H1 (cell line): Measurements from ENCODE around the gene C2orf76. TPM values are rescaled to one million over a fixed set of nuclear protein-coding genes. Genes with fewer than 3 reads are reported as not detected.

Source experiments
- CTCF ChIA-PET: fragments of 300-600 bp; sonication (Branson Sonifier 250); formaldehyde crosslinking; loops from one replicate; lab custom pipeline; 2021; ENCODE audit not compliant: partially characterized antibody; lab: Charles Lee
- POLR2A ChIA-PET: fragments of 300-600 bp; sonication (Branson Sonifier 250); formaldehyde crosslinking; loops from one replicate; lab custom pipeline; 2021; ENCODE audit warnings: inconsistent platforms; ENCODE audit not compliant: partially characterized antibody; lab: Charles Lee
- DNase-seq, 2 experiments: peaks; one replicate each; pipeline versions ENCODE4 v3.0.0 to v3.0.0-alpha.2; 2010 to 2022; ENCODE audit warnings: low spot score in 2 of 2, low read depth in 1 of 2, mixed read lengths in 1 of 2
- FAIRE-seq: peaks from 2 replicates; lab custom pipeline; 2011; peaks lifted over from hg19 to GRCh38; lab: Jason Lieb, UNC
- H2AFZ ChIP-seq: 2 replicates; pipeline ENCODE4 v1.8.1; 2012; ENCODE audit warnings: low read length, inconsistent platforms
- H2AK5ac ChIP-seq: 2 replicates; pipeline ENCODE4 v1.6.1; 2013; ENCODE audit warnings: low read depth, low read length
- H2BK120ac ChIP-seq: replicated peaks from 2 replicates; pipeline ENCODE3; 2013; ENCODE audit warnings: low read depth, low read length, inconsistent platforms
- H2BK12ac ChIP-seq: 2 replicates; pipeline ENCODE4 v1.6.1; 2013; ENCODE audit warnings: low read depth, low read length
- H2BK15ac ChIP-seq: 2 replicates; pipeline ENCODE4 v1.6.1; 2013; ENCODE audit warnings: low read length
- H2BK20ac ChIP-seq: 2 replicates; pipeline ENCODE4 v1.6.1; 2013; ENCODE audit warnings: low read length
- H2BK5ac ChIP-seq: 2 replicates; pipeline ENCODE4 v1.6.1; 2013; ENCODE audit warnings: low read depth, low read length
- H3K14ac ChIP-seq: 2 replicates; pipeline ENCODE4 v1.6.1; 2013; ENCODE audit warnings: inconsistent platforms; ENCODE audit not compliant: insufficient read length
- H3K18ac ChIP-seq: 2 replicates; pipeline ENCODE4 v1.6.1; 2013; ENCODE audit warnings: low read length; ENCODE audit errors: extremely low read depth
- H3K23ac ChIP-seq: 2 replicates; pipeline ENCODE4 v1.6.1; 2013; ENCODE audit warnings: inconsistent platforms; ENCODE audit not compliant: insufficient read length
- H3K23me2 ChIP-seq: 2 replicates; pipeline ENCODE4 v1.6.1; 2013; ENCODE audit warnings: low read depth, low read length
- H3K27ac ChIP-seq: 2 replicates; pipeline ENCODE4 v1.6.1; 2011; ENCODE audit warnings: low read depth, low read length, inconsistent platforms
- H3K27me3 ChIP-seq, 4 experiments: replicated peaks in 1 of 4; 1 replicate in 1 of 4; 2 replicates in 3 of 4; pipeline versions ENCODE4 v1.6.1 to v1.8.1; 2011 to 2013; ENCODE audit warnings: low read length in 3 of 4, mild to moderate bottlenecking in 3 of 4, inconsistent platforms in 2 of 4, mixed read lengths in 2 of 4, moderate library complexity in 1 of 4; ENCODE audit not compliant: control insufficient read depth in 3 of 4, insufficient read depth in 3 of 4; ENCODE audit errors: extremely low read depth in 1 of 4
- H3K36me3 ChIP-seq, 4 experiments: 2 replicates each; pipeline versions ENCODE4 v1.6.1 to v1.8.1; 2011 to 2013; ENCODE audit warnings: mild to moderate bottlenecking in 4 of 4, low read length in 3 of 4, moderate library complexity in 2 of 4, control low read depth in 1 of 4, inconsistent platforms in 1 of 4; ENCODE audit not compliant: insufficient read depth in 4 of 4, control insufficient read depth in 2 of 4
- H3K4ac ChIP-seq: replicated peaks from 2 replicates; pipeline ENCODE3; 2013; ENCODE audit warnings: low read length, low read depth, mixed read lengths, inconsistent platforms; ENCODE audit not compliant: insufficient read length
- H3K4me1 ChIP-seq, 4 experiments: replicated peaks in 1 of 4; 1 replicate in 1 of 4; 2 replicates in 3 of 4; pipeline versions ENCODE4 v1.6.1 to v1.8.1; 2011 to 2013; ENCODE audit warnings: low read length in 3 of 4, inconsistent platforms in 2 of 4, mixed read lengths in 1 of 4; ENCODE audit not compliant: insufficient read depth in 4 of 4, control insufficient read depth in 3 of 4
- H3K4me2 ChIP-seq, 2 experiments: 2 replicates each; pipeline versions ENCODE4 v1.6.1 to v1.8.1; 2011 to 2013; ENCODE audit warnings: low read depth in 2 of 2, low read length in 2 of 2, control low read depth in 1 of 2, inconsistent platforms in 1 of 2, mild to moderate bottlenecking in 1 of 2; ENCODE audit not compliant: insufficient read depth in 1 of 2
- H3K4me3 ChIP-seq, 4 experiments: fragments of 200-600, 300-600 bp in 1 of 4; sonication (generic), shearing (Covaris generic), sonication (Bioruptor Twin) in 1 of 4; 2 replicates each; pipeline versions ENCODE4 v1.5.1 to v1.8.1; 2011 to 2016; ENCODE audit warnings: low read length in 4 of 4, low read depth in 3 of 4, control low read depth in 2 of 4, inconsistent platforms in 2 of 4, mild to moderate bottlenecking in 2 of 4, mixed read lengths in 1 of 4, moderate library complexity in 1 of 4; ENCODE audit not compliant: insufficient read depth in 2 of 4; ENCODE audit errors: extremely low read depth in 1 of 4
- H3K56ac ChIP-seq: replicated peaks from 2 replicates; pipeline ENCODE3; 2013; ENCODE audit warnings: low read depth, mild to moderate bottlenecking, mixed read lengths, low read length, inconsistent platforms; ENCODE audit not compliant: insufficient read length
- H3K79me1 ChIP-seq: 2 replicates; pipeline ENCODE4 v1.6.1; 2013; ENCODE audit warnings: low read depth, low read length, control low read depth
- H3K79me2 ChIP-seq, 2 experiments: 2 replicates each; pipeline versions ENCODE4 v1.6.1 to v1.8.1; 2012 to 2013; ENCODE audit warnings: low read length in 2 of 2, mild to moderate bottlenecking in 2 of 2, inconsistent platforms in 1 of 2; ENCODE audit not compliant: insufficient read depth in 2 of 2, control insufficient read depth in 1 of 2
- H3K9ac ChIP-seq, 4 experiments: replicated peaks in 1 of 4; 1 replicate in 1 of 4; 2 replicates in 3 of 4; pipeline versions ENCODE4 v1.6.1 to v1.8.1; 2011 to 2013; ENCODE audit warnings: low read depth in 3 of 4, low read length in 3 of 4, control low read depth in 2 of 4, mild to moderate bottlenecking in 2 of 4, moderate library complexity in 2 of 4, inconsistent platforms in 1 of 4; ENCODE audit errors: extremely low read depth in 1 of 4
- H3K9me3 ChIP-seq, 2 experiments: 2 replicates each; pipeline versions ENCODE4 v1.6.1 to v1.8.1; 2012 to 2013; ENCODE audit warnings: mild to moderate bottlenecking in 2 of 2, moderate library complexity in 2 of 2, control low read depth in 1 of 2, inconsistent platforms in 1 of 2, low read depth in 1 of 2, low read length in 1 of 2, mixed read lengths in 1 of 2; ENCODE audit not compliant: insufficient read depth in 2 of 2
- H4K20me1 ChIP-seq, 2 experiments: replicated peaks in 1 of 2; 2 replicates each; pipeline versions ENCODE3 to v1.8.1; 2011 to 2013; ENCODE audit warnings: inconsistent platforms in 2 of 2, low read length in 2 of 2, mild to moderate bottlenecking in 1 of 2; ENCODE audit not compliant: insufficient read depth in 2 of 2, control insufficient read depth in 1 of 2
- H4K5ac ChIP-seq: 2 replicates; pipeline ENCODE4 v1.6.1; 2013; ENCODE audit warnings: low read length, low read depth, mixed read lengths, inconsistent platforms; ENCODE audit not compliant: insufficient read length
- H4K8ac ChIP-seq: 2 replicates; pipeline ENCODE4 v1.8.0; 2013; ENCODE audit warnings: mild to moderate bottlenecking, moderate library complexity, low read length, inconsistent platforms; ENCODE audit not compliant: insufficient read depth; ENCODE audit errors: extremely low read depth
- H4K91ac ChIP-seq: replicated peaks from 2 replicates; pipeline ENCODE3; 2013; ENCODE audit warnings: low read length, mixed read lengths, inconsistent platforms; ENCODE audit not compliant: insufficient read length
- BCL11A ChIP-seq, 2 experiments: IDR thresholded peaks; one replicate each; pipeline ENCODE4 v1.6.1; 2011; ENCODE audit warnings: low read depth in 2 of 2, low read length in 2 of 2, mild to moderate bottlenecking in 2 of 2
- CBX5 ChIP-seq: fragments of 300-800, 300-1000 bp; sonication (generic); IDR thresholded peaks from 2 replicates; pipeline ENCODE4 v1.7.1; 2016; ENCODE audit warnings: antibody characterized with exemption, low read length, low read depth
- CEBPB ChIP-seq: IDR thresholded peaks from 2 replicates; pipeline ENCODE4 v1.6.1; 2012; ENCODE audit warnings: low read depth, low read length
- E2F6 ChIP-seq: IDR thresholded peaks from 2 replicates; pipeline ENCODE4 v1.6.1; 2012; ENCODE audit warnings: inconsistent platforms
- EZH2 ChIP-seq: fragments of 200-600 bp; sonication (generic); IDR thresholded peaks from 2 replicates; pipeline ENCODE4 v1.7.1; 2012; ENCODE audit warnings: low read depth, mild to moderate bottlenecking, moderate library complexity, low read length, inconsistent platforms; ENCODE audit not compliant: severe bottlenecking
- PHF8 ChIP-seq: fragments of 200-600 bp; sonication (generic); conservative IDR thresholded peaks from 2 replicates; pipeline ENCODE4 v1.7.1; 2012; ENCODE audit warnings: low read depth, mild to moderate bottlenecking, inconsistent platforms, low read length, moderate library complexity
- POLR2A ChIP-seq, 2 experiments: IDR thresholded peaks; 1 replicate in 1 of 2; 2 replicates in 1 of 2; pipeline ENCODE4 v1.6.1; 2011; ENCODE audit warnings: low read depth in 2 of 2, low read length in 2 of 2, mild to moderate bottlenecking in 2 of 2; ENCODE audit errors: control extremely low read depth in 1 of 2
- RXRA ChIP-seq: IDR thresholded peaks from 2 replicates; pipeline ENCODE4 v1.6.1; 2011; ENCODE audit warnings: low read depth, mild to moderate bottlenecking, low read length, moderate library complexity; ENCODE audit not compliant: insufficient read depth
- SRF ChIP-seq: IDR thresholded peaks from 2 replicates; pipeline ENCODE4 v1.6.1; 2011; ENCODE audit warnings: mild to moderate bottlenecking, low read depth, low read length, moderate library complexity
- TBP ChIP-seq: IDR thresholded peaks from 2 replicates; pipeline ENCODE4 v1.6.1; 2011; ENCODE audit warnings: low read depth, low read length, improper control_type of control experiment
- WGBS, 2 experiments: shearing (Covaris generic) in 1 of 2; methylation state at CpG; one replicate each; pipeline versions ENCODE4 v1.1.6 to v1.1.7; 2013 to 2015; ENCODE audit warnings: low lambda C conversion rate in 2 of 2, mixed read lengths in 2 of 2, inconsistent platforms in 1 of 2, low coverage in 1 of 2, missing lambda C conversion rate in 1 of 2; ENCODE audit not compliant: insufficient replicate concordance in 2 of 2, insufficient coverage in 1 of 2, insufficient read length in 1 of 2; ENCODE audit errors: extremely low coverage in 1 of 2, missing lambda C conversion rate in 1 of 2; 5-methylcytosine and 5-hydroxymethylcytosine counted together
- polyA plus RNA-seq, 7 experiments: library from polyadenylated mRNA; depleted of rRNA in 3 of 7; stranded (reverse) in 5 of 7; unstranded in 2 of 7; fragments of >200 nt in 5 of 7; fragments of 200-250 nt in 2 of 7; gene quantifications; 1 replicate in 5 of 7; 2 replicates in 1 of 7; 4 replicates in 1 of 7; pipeline versions ENCODE4 v1.2.1 to v1.2.3, GENCODE V29; 2011 to 2013; ENCODE audit warnings: missing spikeins in 2 of 7, mixed read lengths in 2 of 7
- total RNA-seq: library from RNA; stranded (reverse); fragmentation: NEBNext Ultra II Directional; extraction: Animal tissue kit (Norgen Biotek cat#: 25700); gene quantifications from 2 replicates; pipeline ENCODE4 v1.2.1, GENCODE V29; 2021

The C2orf76 gene
- total and polyA plus RNA-seq, 2 of the 8 experiments (the other 6 are each of a cell fraction or from before 2014, with no cell fraction given), result 4.4 to 5.0 TPM

- Histone ChIP-seq H2BK5ac (no peak overlapping the region), H2BK120ac (no peak overlapping the region), H4K20me1 (peaks cover 0 to 2% of the 10 kb centered on the region in 2 experiments), H3K36me3 (no peaks in the 10 kb centered on the region)
- TF ChIP-seq RXRA (no peak), SRF (no peak), BCL11A (IDR thresholded peaks at IDR 0.05; ENCODE audit: low read depth in 2 of 2, low read length in 2 of 2) (no peak), CBX5 (no peak), EZH2 (no peak), PHF8 (no peak), POLR2A (IDR thresholded peaks at IDR 0.05; ENCODE audit: control extremely low read depth in 1 of 2, low read depth in 2 of 2, low read length in 2 of 2) (no peak), CEBPB (no peak), TBP (no peak), E2F6 (no peak)
- TF ChIP-seq, all 59 proteins: peak for 0
- Histone ChIP-seq H3K18ac (no peak overlapping the region), H3K4me2 (no peak overlapping the region), H3K79me1 (no peaks in the 10 kb centered on the region), H3K56ac (no peak overlapping the region), H3K14ac (no peak overlapping the region), H4K8ac (no peak overlapping the region), H3K4me3 (no peak overlapping the region), H2BK20ac (no peak overlapping the region), H4K5ac (no peak overlapping the region), H3K27me3 (no peaks in the 10 kb centered on the region; a peak in 1 of 7 replicates), H2BK12ac (no peak overlapping the region), H3K4ac (no peak overlapping the region), H2BK15ac (no peak overlapping the region), H3K23ac (no peak overlapping the region), H2AK5ac (no peak overlapping the region), H2AFZ (no peak overlapping the region), H3K23me2 (no peaks in the 10 kb centered on the region), H3K4me1 (no peaks in the 10 kb centered on the region; a peak in 1 of 7 replicates), H3K27ac (no peak overlapping the region), H3K9ac (no peak overlapping the region), H3K9me3 (no peaks in the 10 kb centered on the region), H4K91ac (no peak overlapping the region), H3K79me2 (no peaks in the 10 kb centered on the region)
- no peak for FAIRE-seq
- ChIA-PET POLR2A (no interaction called here), CTCF (interaction anchor here (0.6 to 4.4 kb wide), 13 partner anchors 11 to 1078 kb away, joined by 3 to 28 read pairs (median 3); no protein-coding TSS in a partner anchor)
- 78% methylated on average over 4 of the region's 4 CpGs; no CpG with 5 or more reads in 1 of the 2 experiments for WGBS, 2 experiments
- DNase-seq, result no peak
Observed at GRCh38 chr2:119280680-119281079, 86.0 kb downstream of the C2orf76 start.
